ENCODE measurements around the gene MIEN1. TPM values are rescaled to one million over a fixed set of nuclear protein-coding genes. Genes with fewer than 3 reads are reported as not detected.

MIEN1 gene
- total RNA-seq, 1 experiment from 2014 or later = 50.8 TPM

DNA sequence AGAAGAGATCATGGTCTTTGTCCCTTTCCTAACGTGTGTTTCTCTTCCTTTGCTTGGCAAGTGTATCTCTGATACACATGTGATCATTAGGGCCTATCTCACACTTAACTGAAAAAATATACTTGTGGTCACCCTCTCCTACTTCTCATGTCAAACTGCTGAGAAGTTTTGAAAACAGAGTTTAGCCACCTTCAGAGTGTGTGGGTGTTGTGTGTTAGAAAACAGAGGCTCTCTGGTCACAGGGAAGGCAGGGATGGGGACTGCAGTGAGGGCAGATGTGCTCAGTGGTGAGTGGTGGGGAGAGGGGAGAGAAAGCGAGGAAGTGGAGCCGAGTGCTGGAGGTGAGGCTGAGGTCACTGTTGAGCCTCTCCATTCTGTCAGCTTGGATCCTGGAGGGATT is 36.8 kb upstream of the MIEN1 start:
- WGBS (ENCODE audit: extremely low coverage, insufficient read length, low lambda C conversion rate) = no CpG with 5 or more reads among the region's 3 CpGs
- Mint-ChIP-seq H3K4me3 (no peak overlapping the region), H3K9me3 (no peaks in the 10 kb centered on the region), H3K4me1 (peaks cover 3 to 6% of the 10 kb centered on the region in 2 experiments; a peak in 3 of 4 replicates), H3K27me3 (ENCODE audit: low read depth) (peaks cover 19% of the 10 kb centered on the region), H3K27ac (no peak overlapping the region), H3K36me3 (ENCODE audit: insufficient read depth in 1 of 3, low read depth in 3 of 3) (no peaks in the 10 kb centered on the region)
- no peak overlapping the region for H3K14ac ChIP-seq (ENCODE audit: insufficient read depth, low read length)
- H3K23ac ChIP-seq (ENCODE audit: insufficient read length, low read depth, low read length) = no peak overlapping the region
- no peaks in the 10 kb centered on the region for H3K79me2 ChIP-seq (ENCODE audit: insufficient read depth, low read length)
- no peak overlapping the region for H2AK5ac ChIP-seq (ENCODE audit: insufficient read length, low read length)
- no peak overlapping the region for H2BK20ac ChIP-seq (ENCODE audit: low read depth, low read length, poor library complexity, severe bottlenecking)
- H4K20me1 ChIP-seq (ENCODE audit: control insufficient read depth, insufficient read depth, insufficient read length) = no peaks in the 10 kb centered on the region
- H3K4me1 ChIP-seq (ENCODE audit: insufficient read depth, low read length) = no peaks in the 10 kb centered on the region
- no peak overlapping the region for H2AFZ ChIP-seq (ENCODE audit: low read length)
- H3K23me2 ChIP-seq (ENCODE audit: insufficient read length, low read depth, low read length, poor library complexity, severe bottlenecking) = no peaks in the 10 kb centered on the region
- H3K4me2 ChIP-seq (ENCODE audit: insufficient read depth, insufficient read length, low read length) = no peak overlapping the region
- H4K91ac ChIP-seq (ENCODE audit: insufficient read length, low read depth, low read length) = no peak overlapping the region
- H2BK5ac ChIP-seq (ENCODE audit: insufficient read length, low read length) = no peak overlapping the region
- H2BK15ac ChIP-seq (ENCODE audit: low read depth, low read length) = no peak overlapping the region
- H2BK12ac ChIP-seq (ENCODE audit: insufficient read length, low read depth, low read length) = no peak overlapping the region
- DNase-seq = no peak
- no peak overlapping the region for H4K5ac ChIP-seq (ENCODE audit: insufficient read length, low read depth, low read length)
- H3K18ac ChIP-seq (ENCODE audit: insufficient read length, low read depth, low read length) = no peak overlapping the region
- no peak overlapping the region for H3T11ph ChIP-seq (ENCODE audit: low read length)
- H2BK120ac ChIP-seq (ENCODE audit: low read depth, low read length, poor library complexity, severe bottlenecking) = no peak overlapping the region
- no peaks in the 10 kb centered on the region for H3K27me3 ChIP-seq (ENCODE audit: insufficient read depth, low read length)
- H4K8ac ChIP-seq (replicated peaks; ENCODE audit: insufficient read length, low read depth, low read length) = no peak overlapping the region
- no peak overlapping the region for H3K9ac ChIP-seq (ENCODE audit: extremely low read depth, insufficient read length, low read length)
- no peaks in the 10 kb centered on the region for H3K79me1 ChIP-seq (ENCODE audit: insufficient read depth, low read depth, low read length, poor library complexity, severe bottlenecking)
- H3K56ac ChIP-seq (ENCODE audit: insufficient read length, low read depth, low read length) = no peak overlapping the region
- TF ChIP-seq, protein P1, sequence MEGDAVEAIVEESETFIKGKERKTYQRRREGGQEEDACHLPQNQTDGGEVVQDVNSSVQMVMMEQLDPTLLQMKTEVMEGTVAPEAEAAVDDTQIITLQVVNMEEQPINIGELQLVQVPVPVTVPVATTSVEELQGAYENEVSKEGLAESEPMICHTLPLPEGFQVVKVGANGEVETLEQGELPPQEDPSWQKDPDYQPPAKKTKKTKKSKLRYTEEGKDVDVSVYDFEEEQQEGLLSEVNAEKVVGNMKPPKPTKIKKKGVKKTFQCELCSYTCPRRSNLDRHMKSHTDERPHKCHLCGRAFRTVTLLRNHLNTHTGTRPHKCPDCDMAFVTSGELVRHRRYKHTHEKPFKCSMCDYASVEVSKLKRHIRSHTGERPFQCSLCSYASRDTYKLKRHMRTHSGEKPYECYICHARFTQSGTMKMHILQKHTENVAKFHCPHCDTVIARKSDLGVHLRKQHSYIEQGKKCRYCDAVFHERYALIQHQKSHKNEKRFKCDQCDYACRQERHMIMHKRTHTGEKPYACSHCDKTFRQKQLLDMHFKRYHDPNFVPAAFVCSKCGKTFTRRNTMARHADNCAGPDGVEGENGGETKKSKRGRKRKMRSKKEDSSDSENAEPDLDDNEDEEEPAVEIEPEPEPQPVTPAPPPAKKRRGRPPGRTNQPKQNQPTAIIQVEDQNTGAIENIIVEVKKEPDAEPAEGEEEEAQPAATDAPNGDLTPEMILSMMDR (conservative IDR thresholded peaks at IDR 0.05) = no peak
- no peaks in the 10 kb centered on the region for H3K9me3 ChIP-seq (ENCODE audit: control insufficient read depth, low read depth, low read length)
- H3K27ac ChIP-seq (ENCODE audit: insufficient read length, low read depth, low read length) = no peak overlapping the region
- no peak overlapping the region for H3K4ac ChIP-seq (ENCODE audit: low read depth, low read length)

All from H9 (cell line).